ENCODE measurements around the gene TP53INP2. TPM values are rescaled to one million over a fixed set of nuclear protein-coding genes. Genes with fewer than 3 reads are reported as not detected.

The TP53INP2 gene
- total RNA-seq, 6 experiments from 2014 or later, result 5.8 to 24.1 (median 12.7) TPM

GRCh38 chr20:34755367-34755766, 51.2 kb downstream of the TP53INP2 start:
- H3K36me3 ChIP-seq, result peaks cover 0 to 62% (median 17%) of the 10 kb centered on the region in 4 donors
- no peak overlapping the region for H3K4me3 ChIP-seq
- ATAC-seq (no peak), DNase-seq (no peak)
- WGBS (ENCODE audit: insufficient coverage, low coverage, low lambda C conversion rate, missing lambda C conversion rate), result 100% methylated on average over 1 of the region's 1 CpG
- no peaks in the 10 kb centered on the region for H3K4me1 ChIP-seq
- no peaks in the 10 kb centered on the region for H3K27me3 ChIP-seq
- intact Hi-C loops (cut with DNase I), result no loop called here
- H3K9me3 ChIP-seq, result no peaks in the 10 kb centered on the region
- no peak for TF ChIP-seq CTCF (IDR thresholded peaks at IDR 0.05)
- TF ChIP-seq POLR2A (IDR thresholded peaks at IDR 0.05), result no peak
- H3K27ac ChIP-seq, result no peak overlapping the region

- H3K27me3 ChIP-seq, result no peaks in the 10 kb centered on the region
- H3K4me3 ChIP-seq, result no peak overlapping the region
- no peak for ATAC-seq
- 0% methylated on average over 1 of the region's 1 CpG for WGBS (ENCODE audit: insufficient coverage, low coverage, low lambda C conversion rate, missing lambda C conversion rate)
- no peaks in the 10 kb centered on the region for H3K4me1 ChIP-seq
- H3K27ac ChIP-seq, result no peak overlapping the region
- no peak for TF ChIP-seq POLR2A (IDR thresholded peaks at IDR 0.05)
- no peak for TF ChIP-seq CTCF (IDR thresholded peaks at IDR 0.05)
- DNase-seq, result no peak
- peaks cover 2 to 81% (median 11%) of the 10 kb centered on the region in 4 donors for H3K36me3 ChIP-seq
- no peaks in the 10 kb centered on the region for H3K9me3 ChIP-seq
- intact Hi-C loops (cut with DNase I), result no loop called here
These were observed 57.9 kb downstream of the TP53INP2 start for GRCh38 chr20:34762031-34762555.

Small RNAs within 50 kb of the gene (small RNA-seq; reads per million reads assigned to genes)
- 0 reads per million in 2 experiments for gene AL118520.1

Other genes starting within 250 kb of the TP53INP2 start
- 10 to 100 TPM; 34.8 to 84.3 (median 42.7) TPM for gene DYNLRB1, start 187.9 kb upstream of the TP53INP2 start, total RNA-seq
- gene MAP1LC3A, start 145.6 kb upstream of the TP53INP2 start, total RNA-seq, result 10 to 100 TPM; 14.4 to 39.6 (median 26.3) TPM
- gene PIGU, start 27.3 kb upstream of the TP53INP2 start, total RNA-seq, result 10 to 100 TPM in 2 of 6 experiments, 1 to 10 TPM in 4; 4.0 to 14.9 (median 7.3) TPM
- gene NCOA6, start 121.3 kb downstream of the TP53INP2 start, total RNA-seq, result 10 to 100 TPM in 5 of 6 experiments, 1 to 10 TPM in 1; 10.0 to 12.9 (median 11.1) TPM
- 10 to 100 TPM in 2 of 6 experiments, 1 to 10 TPM in 4; 4.8 to 13.3 (median 9.4) TPM for gene GGT7, start 168.5 kb downstream of the TP53INP2 start, total RNA-seq
- 100 to 1,000 TPM in 1 of 6 experiments, 10 to 100 TPM in 5; 21.9 to 118 (median 45.7) TPM for gene ACSS2, start 172.3 kb downstream of the TP53INP2 start, total RNA-seq